PC-9 (cell line): Measurements from ENCODE around the gene AMN1.

Source experiments
- EZH2 ChIP-seq: fragments of 200-600 bp; sonication (generic); IDR thresholded peaks from 2 replicates; pipeline ENCODE4 v1.8.0; 2017; ENCODE audit warnings: antibody characterized with exemption, low read depth
- TF ChIP-seq, protein P1 (sequence below): fragments of 200-600 bp; sonication (generic); conservative IDR thresholded peaks from 2 replicates; pipeline ENCODE4 v1.6.1; 2017; ENCODE audit warnings: mixed run types, antibody characterized with exemption, mild to moderate bottlenecking, moderate library complexity

DNA sequence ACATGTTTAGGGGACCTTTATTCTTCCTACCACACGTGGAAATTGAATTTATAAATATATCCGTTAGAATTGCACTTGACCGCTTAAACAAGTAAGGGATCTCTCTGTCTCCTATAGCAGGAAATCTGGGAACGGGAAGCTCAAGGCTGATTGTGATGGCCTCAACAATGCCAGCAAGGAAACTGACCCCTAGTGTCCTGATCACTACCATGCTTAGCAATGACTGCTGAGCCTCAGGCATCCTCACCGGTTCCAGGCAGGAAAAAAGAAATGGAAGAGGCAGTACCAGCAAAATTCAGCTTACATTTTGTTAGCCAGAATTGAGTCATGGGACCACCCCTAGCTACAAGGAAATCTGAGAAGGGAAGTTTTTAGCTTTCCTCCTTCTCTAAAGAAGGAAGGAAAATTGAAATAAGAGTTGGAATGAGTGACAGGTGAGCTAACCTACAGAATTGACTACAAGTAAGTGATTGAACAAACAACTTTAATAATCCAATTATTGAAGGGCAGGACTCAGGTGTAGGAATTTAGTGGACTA lies 43.9 kb upstream of the AMN1 start:
- no peak for TF ChIP-seq EZH2
- TF ChIP-seq, protein P1, sequence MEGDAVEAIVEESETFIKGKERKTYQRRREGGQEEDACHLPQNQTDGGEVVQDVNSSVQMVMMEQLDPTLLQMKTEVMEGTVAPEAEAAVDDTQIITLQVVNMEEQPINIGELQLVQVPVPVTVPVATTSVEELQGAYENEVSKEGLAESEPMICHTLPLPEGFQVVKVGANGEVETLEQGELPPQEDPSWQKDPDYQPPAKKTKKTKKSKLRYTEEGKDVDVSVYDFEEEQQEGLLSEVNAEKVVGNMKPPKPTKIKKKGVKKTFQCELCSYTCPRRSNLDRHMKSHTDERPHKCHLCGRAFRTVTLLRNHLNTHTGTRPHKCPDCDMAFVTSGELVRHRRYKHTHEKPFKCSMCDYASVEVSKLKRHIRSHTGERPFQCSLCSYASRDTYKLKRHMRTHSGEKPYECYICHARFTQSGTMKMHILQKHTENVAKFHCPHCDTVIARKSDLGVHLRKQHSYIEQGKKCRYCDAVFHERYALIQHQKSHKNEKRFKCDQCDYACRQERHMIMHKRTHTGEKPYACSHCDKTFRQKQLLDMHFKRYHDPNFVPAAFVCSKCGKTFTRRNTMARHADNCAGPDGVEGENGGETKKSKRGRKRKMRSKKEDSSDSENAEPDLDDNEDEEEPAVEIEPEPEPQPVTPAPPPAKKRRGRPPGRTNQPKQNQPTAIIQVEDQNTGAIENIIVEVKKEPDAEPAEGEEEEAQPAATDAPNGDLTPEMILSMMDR: no peak
